Stimulated activated CD4-positive, alpha-beta T cell treated with anti-CD3 and anti-CD28 coated beads, Interleukin-12 subunit alpha, Interleukin-12 subunit beta, amount 100 ng/mL, for 48 hours (primary cell): ENCODE results near the gene OR10V1.
A peak's percentile ranks its signal among the peaks of the same experiment; 100 is the strongest.
"Not testable (repeated sequence)": the region's sequence is repeated elsewhere in the genome, so short reads cannot be mapped to it uniquely, and the experiment has no call there.

ENCODE experiments used
- DNase-seq, 3 donors: peaks; one replicate each; pipeline ENCODE4 v3.0.0-alpha.2; 2020; ENCODE audit warnings: low read depth in 2 of 3, low spot score in 1 of 3

Gene OR10V1

DNA sequence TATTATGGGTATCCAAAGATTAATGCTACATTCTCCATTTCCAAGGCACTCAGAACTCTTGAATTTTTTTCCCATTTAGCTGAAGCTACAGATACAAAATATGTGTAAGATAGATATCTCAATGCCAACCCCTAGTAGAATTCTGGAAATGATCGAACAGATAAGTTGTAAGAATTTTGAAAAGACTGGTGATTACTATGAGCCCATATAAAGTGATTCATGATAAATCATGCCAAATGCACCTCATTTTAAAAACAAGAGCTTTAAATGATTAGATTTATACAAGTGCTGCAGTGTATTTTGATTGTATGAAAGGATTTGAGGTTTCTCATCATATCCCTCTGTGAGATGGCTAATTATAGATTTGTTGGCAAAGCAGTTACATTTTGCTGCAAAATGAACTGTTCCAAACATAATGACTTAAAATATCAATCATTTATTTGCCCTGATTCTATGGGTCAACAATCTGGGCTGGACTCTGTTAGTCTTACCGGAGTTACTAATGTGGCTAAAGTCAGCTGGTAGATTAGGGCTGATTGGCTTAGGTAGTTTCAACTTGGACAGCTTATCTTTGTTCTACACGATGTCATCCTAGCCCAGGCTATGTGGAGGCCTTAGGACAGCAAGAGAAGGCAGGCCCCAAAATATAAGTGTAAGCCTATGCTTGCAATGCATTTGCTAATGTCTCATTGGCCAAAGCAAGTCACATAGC lies 3.4 kb downstream of the OR10V1 start:
- DNase-seq: no peak

DNA sequence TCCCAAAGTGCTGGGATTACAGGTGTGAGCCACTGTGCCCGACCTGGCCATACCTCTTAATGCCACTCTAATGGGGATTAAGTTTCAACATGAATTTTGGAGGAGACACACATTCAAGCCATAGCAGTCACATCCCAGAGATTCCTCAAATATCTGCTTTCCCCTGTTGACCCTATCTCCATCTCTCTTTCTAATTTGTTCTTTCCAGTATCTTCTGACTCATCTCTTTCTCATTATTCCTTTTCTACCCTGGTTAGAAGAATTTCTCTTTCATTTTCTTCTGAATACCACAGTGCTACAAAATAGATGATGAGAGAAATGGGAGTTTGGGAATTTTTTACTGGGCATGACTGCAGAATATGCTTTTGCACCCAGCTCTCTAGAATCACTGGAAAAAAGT lies 5.1 kb downstream of the OR10V1 start:
- no peak for DNase-seq

DNA sequence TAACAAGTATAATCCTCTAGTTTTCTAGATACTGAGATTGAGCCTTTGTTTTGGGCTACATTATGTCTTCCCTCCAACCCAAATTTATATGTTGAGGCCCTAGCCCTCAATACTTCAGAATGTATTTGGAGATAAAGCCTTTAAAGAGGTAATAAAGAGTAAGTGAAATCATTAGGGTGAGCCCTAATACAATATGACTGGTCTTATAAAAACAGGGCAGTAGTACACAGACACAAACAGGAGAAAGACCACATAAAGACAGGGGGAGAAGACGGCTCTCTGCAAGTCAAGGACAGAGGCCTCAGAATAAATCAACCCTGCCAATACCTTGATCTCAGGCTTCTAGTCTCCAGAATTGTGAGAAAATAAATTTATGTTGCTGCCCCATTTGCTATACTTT lies 6.3 kb downstream of the OR10V1 start:
- DNase-seq: no peak

DNA sequence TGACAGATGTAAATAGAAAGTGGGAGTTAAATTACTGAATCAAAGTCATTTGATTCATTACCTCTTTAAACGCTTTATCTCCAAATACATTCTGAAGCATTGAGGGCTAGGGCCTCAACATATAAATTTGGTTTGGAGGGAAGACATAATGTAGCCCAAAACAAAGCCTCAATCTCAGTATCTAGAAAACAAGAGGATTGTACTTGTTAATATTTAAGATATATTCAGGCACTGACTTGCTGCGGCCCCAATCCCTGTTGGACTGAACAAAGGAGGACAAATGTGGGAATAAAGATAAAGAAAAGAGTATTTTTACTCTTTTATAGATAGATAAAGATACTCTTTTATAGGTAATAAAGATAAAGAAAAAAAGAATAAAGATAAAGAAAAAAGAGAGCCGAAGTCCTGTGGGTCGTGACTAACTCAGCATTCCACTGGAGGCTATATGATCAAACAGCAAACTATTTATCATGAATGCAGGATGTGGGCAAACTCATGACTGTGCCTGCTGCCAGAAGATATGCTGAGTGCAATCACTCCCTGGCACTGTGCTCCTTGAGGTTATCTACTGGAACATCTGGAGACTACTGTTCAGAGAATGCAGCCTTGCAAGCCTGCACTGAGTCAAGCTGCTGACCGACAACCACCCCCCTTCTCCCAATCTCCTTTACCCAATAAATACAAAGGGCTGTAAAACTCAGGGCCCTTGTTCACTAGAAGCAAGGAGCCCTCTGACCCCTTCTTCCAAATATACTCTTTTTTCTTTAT lies 6.9 kb downstream of the OR10V1 start:
- no peak for DNase-seq

DNA sequence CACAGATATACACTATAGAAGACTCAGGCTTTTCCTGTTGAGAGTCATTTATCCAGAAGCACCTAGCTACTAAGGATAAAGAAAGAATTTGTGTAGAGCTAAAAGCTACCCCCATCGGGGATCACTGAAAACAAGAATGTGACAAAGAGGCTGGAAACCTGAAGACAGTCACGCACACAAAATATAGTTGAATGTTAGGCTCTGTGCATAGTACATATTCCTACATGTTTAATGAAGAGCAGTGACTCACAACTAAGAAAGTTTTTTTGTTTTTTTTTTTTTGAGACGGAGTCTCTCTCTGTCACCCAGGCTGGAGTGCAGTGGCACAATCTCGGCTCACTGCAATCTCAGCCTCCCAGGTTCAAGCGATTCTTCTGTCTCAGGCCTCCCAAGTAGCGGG lies 8.4 kb downstream of the OR10V1 start:
- no peak for DNase-seq

DNA sequence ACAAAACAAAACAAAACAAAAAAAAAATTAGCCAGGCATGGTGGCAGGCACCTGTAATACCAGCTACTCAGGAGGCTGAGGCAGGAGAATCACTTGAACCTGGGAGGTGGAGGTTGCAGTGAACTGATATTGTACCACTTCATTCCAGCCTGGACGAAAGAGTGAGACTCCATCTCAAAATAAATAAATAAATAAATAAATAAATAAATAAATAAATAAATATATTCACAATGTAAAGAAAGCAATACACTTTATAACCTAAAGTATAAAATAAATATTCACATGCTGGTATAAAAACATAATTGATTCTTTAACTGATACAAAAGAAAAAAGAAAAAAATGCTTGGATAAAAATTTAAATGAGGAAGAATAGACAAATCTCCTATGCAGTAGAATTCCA lies 10.1 kb downstream of the OR10V1 start:
- DNase-seq: not testable (repeated sequence)

DNA sequence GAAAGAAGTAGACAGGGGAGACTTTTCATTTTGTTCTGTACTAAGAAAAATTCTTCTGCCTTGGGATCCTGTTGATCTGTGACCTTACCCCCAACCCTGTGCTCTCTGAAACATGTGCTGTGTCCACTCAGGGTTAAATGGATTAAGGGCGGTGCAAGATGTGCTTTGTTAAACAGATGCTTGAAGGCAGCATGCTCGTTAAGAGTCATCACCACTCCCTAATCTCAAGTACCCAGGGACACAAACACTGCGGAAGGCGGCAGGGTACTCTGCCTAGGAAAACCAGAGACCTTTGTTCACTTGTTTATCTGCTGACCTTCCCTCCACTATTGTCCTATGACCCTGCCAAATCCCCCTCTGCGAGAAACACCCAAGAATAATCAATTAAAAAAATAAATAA lies 13.5 kb downstream of the OR10V1 start:
- DNase-seq: not testable (repeated sequence)

DNA sequence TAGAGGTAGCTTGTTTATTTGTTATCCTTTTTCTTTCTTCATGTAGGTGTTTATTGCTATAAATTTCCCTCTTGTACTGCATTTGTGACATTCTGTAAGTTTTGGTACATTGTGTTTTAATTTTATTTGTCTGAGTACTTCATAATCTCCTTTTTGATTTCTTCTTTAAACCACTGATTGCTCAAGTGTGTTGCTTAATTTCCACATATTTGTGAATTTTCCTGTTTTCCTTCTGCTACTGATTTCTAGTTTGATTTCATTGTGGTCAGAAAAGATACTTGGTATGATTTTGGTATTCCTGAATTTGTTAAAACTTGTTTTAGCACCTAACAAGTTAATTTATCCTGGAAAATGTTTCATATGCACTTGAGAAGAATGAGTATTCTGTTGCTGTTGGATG lies 15.1 kb downstream of the OR10V1 start:
- no peak for DNase-seq

DNA sequence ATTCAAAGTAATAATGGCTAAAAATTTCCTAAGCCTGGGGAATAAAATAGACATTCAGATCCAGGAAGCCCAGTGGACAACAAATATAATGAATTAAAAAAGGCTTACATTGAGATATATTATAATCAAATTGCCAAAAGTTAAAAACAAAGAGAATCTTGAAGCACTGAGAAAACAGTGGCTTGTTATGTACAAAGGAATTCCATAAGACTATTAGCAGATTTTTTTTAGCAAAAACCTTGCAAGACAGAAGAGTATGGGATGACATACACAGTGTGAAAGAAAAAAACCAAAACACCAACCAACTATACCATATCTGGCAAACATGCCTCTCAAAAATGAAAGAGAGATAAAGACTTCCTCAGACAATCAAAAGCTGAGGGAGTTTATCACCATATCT lies 20.7 kb downstream of the OR10V1 start:
- DNase-seq: no peak

DNA sequence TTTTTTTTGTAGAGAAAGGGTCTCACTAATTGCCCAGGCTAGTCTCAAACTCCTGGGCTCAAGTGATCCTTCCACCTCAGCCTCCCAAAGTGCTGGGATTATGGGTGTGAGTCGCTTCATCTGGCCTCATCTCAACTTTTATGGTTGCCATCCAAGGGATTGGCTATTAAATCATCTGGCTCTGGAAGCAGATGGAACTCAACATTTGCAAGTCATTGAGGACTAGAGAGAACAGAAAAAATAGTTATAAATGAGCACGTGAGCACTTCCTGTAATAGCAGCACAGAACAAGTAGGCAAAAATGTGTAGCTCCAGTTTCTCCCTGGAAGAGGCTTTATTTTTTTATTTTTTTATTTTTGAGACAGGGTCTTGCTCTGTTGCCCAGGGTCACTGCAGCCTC lies 22.5 kb downstream of the OR10V1 start:
- DNase-seq: no peak

DNA sequence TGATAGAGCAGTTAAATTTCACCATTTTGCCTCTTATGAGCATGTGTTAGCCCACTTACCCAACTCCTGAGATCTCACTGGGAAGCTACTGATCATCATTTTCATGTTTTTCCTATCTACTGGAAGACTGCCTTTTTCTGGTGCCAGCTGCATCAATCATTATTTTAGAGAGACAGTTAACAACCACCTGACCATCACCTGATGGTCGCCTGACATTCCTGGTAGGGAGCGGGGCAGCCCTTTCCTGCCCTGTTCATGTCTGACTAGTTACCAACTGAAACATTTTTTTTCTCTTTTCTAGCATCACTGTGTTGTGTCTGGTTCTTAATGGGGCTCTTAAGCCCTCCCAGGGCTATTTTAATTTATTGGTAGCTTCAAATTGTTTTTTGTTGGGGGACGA lies 24.6 kb downstream of the OR10V1 start:
- DNase-seq: no peak

DNA sequence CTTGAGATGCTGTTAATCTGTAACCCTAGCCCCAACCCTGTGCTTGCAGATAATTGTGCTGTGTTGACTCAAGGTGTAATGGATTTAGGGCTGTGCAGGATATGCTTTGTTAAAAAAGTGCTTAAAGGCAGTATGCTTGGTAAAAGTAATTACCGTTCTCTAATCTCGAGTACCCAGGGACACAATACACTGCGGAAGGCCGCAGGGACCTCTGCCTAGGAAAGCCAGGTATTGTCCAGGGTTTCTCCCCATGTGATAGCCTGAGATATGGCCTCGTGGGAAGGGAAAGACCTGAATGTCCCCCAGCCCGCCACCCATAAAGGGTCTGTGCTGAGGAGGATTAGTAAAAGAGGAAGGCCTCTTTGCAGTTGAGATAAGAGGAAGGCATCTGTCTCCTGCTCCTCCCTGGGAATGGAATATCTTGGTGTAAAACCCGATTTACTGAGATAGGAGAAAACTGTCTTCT lies 32.4 kb downstream of the OR10V1 start:
- DNase-seq: not testable (repeated sequence)

DNA sequence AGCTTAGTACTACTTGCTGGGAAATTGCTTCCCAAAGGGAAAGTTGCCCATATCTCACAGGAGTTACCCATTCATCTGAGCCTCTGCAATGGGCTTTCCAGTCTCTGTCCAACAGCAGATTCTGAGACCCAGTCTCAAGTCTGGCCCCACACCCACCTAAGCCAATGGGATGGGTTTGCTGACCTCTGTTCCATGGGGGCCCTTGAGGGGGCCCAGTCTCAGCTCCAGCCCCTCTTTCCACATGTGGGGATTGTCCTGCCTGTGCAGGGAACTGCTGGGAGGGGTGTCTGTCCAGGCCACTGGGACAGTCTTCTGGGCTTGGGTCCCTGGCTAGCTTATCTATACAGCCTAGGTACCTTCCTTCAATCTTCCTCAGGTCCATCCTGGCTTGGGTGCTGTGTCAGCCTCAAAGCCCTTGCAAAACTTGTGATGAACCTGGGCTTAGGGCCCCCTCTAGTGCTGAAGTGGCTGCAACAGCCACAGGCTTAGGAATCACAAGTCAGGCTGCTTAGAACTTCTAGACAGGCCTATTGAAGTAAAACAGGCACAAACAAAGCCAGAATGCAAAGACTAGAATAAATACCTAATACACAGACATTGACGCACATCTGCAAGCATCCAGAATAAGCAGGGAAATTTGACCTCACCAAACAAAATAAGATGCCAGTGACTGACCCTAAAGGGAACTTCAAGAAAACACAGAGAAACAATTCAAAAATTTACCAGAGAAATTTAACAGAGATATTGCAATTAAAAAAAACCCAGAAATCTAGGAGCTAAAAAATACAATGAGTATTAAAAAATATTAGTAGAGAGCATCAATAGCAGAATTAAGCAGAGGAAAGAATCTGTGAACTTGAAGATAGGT lies 33.1 kb downstream of the OR10V1 start:
- DNase-seq: peak in 2 of 3 donors; percentile 15 to 38

DNA sequence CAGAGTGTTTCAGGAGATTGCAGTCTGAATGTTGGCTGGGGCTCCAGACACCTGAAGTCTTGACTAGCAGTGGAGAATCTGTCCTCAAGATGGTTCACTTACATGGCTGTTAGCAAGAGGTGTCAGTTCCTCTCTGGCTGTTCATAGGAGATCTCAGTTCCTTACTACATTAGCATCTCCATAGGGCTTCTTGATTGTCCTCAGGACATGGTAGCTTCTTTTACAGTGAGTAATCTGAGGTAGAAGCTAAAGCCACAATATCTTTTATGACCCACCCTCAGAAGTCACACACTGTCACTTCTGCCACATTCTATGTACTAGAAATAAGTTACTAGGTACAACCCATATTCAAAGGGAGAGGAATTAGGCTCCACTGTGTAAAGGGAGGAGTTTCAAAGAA lies 34.3 kb downstream of the OR10V1 start:
- no peak for DNase-seq

DNA sequence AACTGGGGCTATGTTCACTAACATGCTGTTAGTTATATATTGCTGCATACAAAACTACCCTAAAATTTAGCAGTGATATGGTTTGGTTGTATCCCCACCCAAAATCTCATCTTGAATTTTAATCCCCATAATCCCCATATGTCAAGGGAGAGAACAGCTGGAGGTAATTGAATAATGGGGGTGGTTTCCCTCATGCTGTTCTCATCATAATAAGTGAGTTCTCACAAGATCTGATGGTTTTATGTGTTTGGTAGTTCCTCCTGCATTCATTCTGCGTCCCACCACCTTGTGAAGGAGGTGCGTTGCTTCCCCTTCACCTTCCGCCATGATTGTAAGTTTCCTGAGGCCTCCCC lies 34.9 kb downstream of the OR10V1 start:
- no peak for DNase-seq

DNA sequence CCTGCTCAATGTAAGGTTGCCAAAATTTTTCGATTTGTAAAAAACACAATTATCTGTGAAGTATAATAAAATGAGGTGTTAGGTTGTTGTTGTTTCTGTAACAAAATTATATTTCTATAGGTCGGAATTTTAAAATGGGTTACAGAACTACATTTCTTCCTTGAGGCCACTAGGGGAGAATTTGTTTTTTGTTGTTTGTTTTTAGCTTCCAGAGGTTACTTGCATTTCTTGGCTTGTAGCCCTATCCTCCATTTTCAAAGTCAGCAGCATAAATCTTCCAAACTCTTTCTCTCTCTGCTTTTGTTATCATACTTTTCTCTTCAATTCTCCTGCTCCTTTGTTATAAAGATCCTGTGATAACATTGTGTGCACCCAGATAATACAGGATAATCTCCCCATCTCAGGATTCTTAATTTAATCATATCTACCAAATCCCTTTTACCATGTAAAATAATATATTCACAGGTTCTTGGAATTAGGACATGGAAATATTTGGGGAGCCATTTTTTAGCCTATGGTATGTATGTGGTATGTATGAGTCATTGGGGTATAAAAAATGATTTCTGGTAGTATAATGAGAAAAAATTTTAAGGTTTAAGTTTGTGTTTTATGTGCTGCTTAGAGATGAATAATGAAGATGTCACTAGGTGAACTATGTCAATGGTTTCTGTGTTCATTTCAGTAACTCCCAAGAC lies 35.4 kb downstream of the OR10V1 start:
- no peak for DNase-seq

DNA sequence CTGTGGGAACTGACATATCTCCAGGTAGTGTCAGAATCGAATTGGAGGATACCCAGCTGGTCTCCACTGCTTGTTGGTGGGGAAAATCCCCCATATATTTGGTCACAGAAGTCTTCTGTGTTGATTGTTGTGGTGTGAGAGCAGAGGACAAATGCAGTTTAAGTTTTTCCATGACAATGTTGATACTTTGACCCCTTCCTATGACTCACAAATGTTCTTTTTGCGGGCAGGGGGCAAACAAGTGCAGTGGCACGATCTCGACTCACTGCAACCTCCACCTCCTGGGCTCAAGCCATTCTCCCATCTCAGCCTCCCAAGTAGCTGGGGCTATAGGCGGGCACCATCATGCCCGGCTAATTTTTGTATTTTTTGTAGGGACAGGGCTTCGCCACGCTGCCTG lies 37.4 kb downstream of the OR10V1 start:
- DNase-seq: no peak

DNA sequence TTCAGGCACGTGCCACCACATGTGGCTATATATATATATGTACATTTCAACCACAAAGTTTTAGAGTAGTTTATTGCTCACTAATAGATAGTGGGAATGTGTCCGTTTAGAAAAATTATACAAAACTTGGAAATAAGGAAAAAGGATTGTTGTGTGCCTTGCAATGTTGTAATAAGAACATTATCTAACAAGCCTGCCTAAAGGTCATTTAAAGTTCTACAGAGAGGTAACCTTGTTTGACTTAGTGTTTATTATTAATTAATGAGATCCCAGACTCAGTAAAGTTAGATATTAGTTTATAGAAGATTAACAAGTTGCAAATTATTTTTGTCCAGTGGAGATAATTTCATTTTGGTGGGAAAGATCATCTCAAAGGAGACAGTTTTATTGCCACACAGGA lies 39.4 kb downstream of the OR10V1 start:
- no peak for DNase-seq

DNA sequence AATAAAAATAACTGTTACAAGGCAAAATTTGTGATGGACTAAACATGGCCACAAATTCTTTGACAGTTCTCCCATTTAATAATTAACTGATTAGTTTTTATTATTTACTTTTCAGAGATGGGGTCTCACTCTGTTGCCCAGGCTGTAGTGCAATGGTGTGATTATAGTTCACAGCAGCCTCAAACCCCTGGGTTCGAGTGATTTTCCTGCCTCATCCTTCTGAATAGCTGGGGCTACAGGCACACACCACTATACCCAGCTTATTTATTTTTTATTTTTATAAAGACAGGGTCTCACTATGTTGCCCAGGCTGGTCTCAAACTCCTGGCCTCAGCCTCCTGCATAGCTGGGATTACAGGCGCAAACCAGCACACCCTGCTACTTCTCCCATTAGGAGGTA lies 40.4 kb downstream of the OR10V1 start:
- DNase-seq: no peak

DNA sequence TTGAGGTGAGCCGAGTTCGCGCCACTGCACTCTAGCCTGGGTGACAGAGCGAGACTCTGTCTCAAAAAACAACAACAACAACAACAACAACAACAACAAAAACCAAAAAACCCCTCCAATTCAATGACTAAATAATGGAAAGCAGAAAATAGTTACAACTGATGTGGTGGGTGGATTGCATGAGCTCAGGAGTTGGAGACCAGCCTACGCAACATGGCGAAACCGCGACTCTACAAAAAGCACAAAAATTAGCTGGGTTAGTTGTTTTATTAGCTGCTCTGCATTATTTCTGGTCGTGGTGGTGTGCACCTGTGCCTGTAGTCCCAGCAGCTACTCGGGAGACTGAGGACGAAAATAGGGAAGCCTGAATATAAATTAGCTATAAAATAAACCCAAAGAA lies 42.2 kb downstream of the OR10V1 start:
- DNase-seq: no peak

DNA sequence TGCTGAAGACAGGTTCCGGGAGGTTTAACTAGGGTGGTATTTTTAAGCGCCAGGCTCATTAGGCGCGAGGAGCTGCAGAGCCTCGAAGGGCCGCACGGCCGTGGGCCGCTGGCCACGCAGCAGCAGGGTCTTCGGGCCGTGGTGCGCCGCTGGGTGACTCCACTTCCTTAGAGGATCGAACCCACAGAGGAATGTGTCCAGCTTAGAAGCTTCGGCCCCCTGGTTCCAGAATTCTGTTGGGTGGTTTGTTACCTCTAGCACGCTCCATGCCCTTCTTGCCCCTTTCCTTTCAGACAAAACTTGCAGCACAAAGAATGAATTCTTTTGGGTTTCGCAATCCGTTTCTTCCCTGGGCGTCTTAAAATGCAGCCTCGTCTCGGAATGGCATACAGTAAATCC lies 44.0 kb downstream of the OR10V1 start:
- peak in 1 of 3 donors; percentile 16 for DNase-seq
